GM12864 (cell line): Measurements from ENCODE around the gene HSBP1L1.

Experiments used
- DNase-seq: peaks from one replicate; pipeline ENCODE4 v3.0.0-alpha.2; 2011; ENCODE audit warnings: low read depth
- H3K4me3 ChIP-seq: 2 replicates; pipeline ENCODE4 v1.5.1; 2011; ENCODE audit warnings: mild to moderate bottlenecking, low read depth, low read length, control low read depth
- TF ChIP-seq, protein P1 (sequence below): IDR thresholded peaks from 2 replicates; pipeline ENCODE4 v1.5.1; 2011; ENCODE audit warnings: low read depth, mild to moderate bottlenecking, moderate library complexity, low read length, control low read depth, inconsistent platforms; ENCODE audit errors: missing control alignments

Gene HSBP1L1

DNA sequence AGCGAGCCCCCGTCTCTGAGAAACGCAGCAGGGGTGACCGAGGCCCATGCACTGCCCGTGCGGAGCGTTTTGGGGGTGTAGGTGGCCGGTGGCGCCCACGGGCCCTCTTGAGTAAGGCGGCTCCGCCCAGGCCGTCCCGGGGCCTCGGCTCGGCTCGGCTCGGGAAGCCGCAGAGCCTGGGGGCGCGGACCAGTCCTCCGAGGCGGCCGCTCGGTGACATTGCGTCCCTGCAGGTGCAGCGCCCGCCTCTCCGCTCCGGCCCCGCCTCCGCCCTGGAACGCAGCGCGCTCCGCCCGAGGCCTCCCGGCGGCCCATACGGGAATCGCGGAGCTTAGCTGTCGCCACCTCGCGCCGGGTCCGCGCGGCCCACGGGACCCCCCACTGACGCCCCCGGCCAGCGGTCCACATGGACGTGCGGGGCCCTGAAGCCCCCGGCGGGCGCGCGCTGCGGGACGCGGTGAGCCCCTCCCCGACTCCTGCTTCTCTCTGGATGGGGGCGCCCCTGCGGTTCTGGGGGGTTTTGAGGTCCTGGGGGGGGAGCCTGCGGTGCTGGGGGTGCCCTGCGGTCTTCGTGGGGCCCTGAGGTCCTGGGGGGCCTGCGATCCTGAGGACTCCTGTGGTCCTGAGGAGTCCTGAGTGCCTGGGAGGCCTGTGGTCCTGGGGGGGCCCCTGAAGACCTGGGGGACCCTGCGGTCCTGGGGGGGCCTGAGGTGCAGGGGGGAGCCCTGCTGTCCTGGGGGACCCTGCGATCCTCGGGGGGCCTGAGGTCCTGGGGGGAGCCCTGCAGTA is at the start of gene HSBP1L1:
HSBP1L1 (plus strand) TSS at position 314 of the 789 bp plus-strand sequence; CDS start at position 407, 93 bp downstream.
- no peak for DNase-seq
- TF ChIP-seq, protein P1, sequence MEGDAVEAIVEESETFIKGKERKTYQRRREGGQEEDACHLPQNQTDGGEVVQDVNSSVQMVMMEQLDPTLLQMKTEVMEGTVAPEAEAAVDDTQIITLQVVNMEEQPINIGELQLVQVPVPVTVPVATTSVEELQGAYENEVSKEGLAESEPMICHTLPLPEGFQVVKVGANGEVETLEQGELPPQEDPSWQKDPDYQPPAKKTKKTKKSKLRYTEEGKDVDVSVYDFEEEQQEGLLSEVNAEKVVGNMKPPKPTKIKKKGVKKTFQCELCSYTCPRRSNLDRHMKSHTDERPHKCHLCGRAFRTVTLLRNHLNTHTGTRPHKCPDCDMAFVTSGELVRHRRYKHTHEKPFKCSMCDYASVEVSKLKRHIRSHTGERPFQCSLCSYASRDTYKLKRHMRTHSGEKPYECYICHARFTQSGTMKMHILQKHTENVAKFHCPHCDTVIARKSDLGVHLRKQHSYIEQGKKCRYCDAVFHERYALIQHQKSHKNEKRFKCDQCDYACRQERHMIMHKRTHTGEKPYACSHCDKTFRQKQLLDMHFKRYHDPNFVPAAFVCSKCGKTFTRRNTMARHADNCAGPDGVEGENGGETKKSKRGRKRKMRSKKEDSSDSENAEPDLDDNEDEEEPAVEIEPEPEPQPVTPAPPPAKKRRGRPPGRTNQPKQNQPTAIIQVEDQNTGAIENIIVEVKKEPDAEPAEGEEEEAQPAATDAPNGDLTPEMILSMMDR = peak; percentile 24
- H3K4me3 ChIP-seq = peak within 1 kb of the TSS; percentile 65

DNA sequence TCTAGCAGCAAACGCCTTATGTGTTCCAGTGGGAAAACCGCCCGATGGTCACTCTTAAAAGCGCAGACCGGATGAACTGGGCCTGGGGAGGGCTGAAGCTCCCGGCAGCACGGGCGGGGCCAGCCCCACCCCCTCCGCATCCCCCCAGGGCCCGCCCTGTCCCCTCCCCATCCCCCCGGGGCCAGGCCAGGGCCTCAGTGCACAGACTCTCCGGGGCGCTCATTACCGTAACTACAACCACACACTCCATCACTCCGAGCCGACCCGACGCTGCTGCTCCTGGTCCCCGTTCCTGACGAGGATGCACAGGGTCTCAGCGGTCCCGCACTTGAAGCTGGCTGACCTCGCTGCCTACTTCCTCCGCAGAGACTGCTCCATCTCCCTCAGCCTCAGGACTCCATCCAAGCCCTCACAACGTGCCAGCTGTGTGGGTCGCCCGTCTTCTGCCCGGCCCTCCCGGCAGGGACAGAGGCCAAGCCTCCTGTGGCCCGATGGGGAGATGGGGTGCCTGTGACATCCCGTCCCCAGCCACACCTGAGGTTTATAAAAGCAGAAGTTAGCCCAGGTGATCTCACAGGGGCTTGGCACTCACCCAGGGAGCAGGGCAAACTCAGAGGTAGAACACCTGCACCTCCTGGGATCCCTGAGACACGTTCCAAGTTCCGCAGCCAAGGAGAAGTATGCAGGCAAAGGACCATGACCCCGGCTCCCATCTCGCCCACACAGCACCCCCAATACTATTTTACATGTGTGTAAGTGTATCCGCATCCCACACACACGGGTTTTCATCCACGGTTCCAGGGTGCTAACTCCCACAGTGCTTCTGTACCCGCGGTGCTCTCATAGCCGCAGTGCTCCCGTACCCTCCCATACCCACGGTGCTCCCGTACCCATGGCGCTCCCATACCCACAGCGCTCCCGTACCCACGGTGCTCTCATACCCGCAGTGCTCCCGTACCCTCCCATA is 49.0 kb upstream of the HSBP1L1 start:
- no peak for DNase-seq
- TF ChIP-seq, protein P1 = no peak
- H3K4me3 ChIP-seq = no peak overlapping the region

DNA sequence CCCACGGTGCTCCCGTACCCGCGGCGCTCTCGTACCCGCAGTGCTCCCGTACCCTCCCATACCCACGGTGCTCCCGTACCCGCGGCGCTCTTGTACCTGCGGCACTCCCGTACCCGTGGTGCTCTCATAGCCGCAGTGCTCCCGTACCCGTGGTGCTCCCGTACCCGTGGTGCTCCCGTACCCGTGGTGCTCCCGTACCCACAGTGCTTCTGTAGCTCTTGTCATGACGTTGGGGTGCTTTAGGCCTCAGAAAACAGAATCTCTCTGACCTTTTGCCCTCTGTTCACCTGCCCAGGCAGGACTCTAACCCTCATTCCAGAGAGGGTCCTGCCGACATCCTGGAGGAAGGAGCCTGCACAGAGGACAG is 48.3 kb upstream of the HSBP1L1 start:
- DNase-seq = no peak
- H3K4me3 ChIP-seq = no peak overlapping the region
- TF ChIP-seq, protein P1 = no peak

DNA sequence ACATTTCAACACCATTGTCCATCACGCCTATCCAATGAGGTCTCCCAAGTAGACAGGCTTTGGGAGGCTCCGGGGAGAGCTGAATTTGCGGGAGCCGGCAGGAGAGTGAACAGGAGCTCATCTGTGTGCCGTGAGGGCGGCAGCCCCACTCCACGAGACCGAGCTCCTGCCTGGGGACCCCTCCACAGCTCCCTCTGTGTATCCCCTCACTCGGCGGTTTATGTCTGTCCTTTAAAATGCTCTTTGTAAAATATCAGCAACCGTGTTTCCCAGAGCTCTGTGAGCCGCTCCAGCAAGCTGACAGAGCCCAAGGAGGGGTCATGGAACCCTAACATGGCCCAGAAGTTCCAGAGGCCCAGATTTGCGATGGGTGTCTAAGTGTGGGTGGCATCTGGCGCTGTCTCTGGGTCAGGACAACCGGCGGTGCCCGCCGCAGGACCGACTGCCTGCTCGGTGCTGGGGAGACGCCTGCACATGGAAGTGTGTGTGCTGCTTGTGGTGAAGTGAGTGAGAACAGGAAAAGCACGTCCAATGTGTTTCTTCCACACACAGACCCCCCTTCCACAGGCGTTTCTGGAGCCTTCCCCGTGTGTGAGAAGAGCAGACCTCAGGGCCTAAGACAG is 47.8 kb upstream of the HSBP1L1 start:
- no peak overlapping the region for H3K4me3 ChIP-seq
- TF ChIP-seq, protein P1 = no peak

DNA sequence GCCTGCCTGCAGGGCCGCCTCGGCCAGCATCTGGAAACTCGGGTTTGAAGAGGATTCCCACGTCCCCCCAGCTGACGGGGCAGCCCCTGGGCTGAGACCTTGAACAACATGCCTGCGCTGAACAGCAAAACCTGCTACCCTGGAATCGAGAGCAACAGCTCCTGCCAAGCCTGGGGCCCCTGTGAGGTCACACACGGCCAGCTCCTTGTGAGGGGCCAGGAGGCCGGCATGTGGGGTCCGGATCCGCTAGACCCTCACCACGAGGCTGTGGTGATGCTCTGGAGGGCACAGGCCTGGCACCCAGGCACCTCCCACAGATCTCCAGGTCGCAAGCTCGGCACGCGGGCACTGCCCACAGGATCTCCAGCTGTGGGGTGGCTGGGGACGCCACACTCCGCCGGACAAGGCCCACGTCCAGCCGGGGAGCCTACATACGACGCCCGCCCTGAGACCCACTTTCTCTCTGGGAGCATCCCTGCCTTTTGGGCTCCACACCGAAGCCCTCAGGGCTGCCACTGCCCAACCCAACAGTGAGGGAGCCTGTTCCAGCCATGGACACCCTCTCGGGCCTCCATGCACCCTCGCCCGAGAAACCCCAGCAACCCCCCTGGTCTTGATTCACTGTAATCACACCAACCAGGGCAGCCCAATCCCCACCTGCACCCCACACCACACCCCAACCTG is 47.1 kb upstream of the HSBP1L1 start:
- no peak for DNase-seq
- no peak overlapping the region for H3K4me3 ChIP-seq
- TF ChIP-seq, protein P1 = no peak

More for the DNA sequence above, 47.8 kb upstream of the HSBP1L1 start:
- DNase-seq = no peak
